Loucy (cell line): Measurements from ENCODE around the gene CT45A1.

Experiments
- H2AFZ ChIP-seq: fragments of 200-600 bp; sonication (generic); 2 replicates; pipeline ENCODE4 v1.6.0; 2016; ENCODE audit warnings: antibody characterized with exemption, mild to moderate bottlenecking, low read length, moderate library complexity
- H3F3A ChIP-seq: fragments of 200-600 bp; 2 replicates; pipeline ENCODE4 v1.6.0; 2016; ENCODE audit warnings: antibody characterized with exemption, low read depth, mild to moderate bottlenecking
- H3K27me3 ChIP-seq: fragments of 200-600 bp; sonication (generic); 2 replicates; pipeline ENCODE4 v1.6.1; 2014; ENCODE audit warnings: low read length, mild to moderate bottlenecking; ENCODE audit not compliant: insufficient read depth, poor library complexity, severe bottlenecking
- H3K36me3 ChIP-seq: fragments of 200-600 bp; sonication (generic); 2 replicates; pipeline ENCODE4 v1.6.1; 2016; ENCODE audit warnings: low read length; ENCODE audit not compliant: insufficient read depth
- H3K4me1 ChIP-seq: fragments of 200-600 bp; sonication (generic); 2 replicates; pipeline ENCODE4 v1.5.1; 2014; ENCODE audit warnings: low read length, mild to moderate bottlenecking; ENCODE audit not compliant: insufficient read depth, poor library complexity, severe bottlenecking
- H3K4me2 ChIP-seq: fragments of 200-600 bp; sonication (generic); 2 replicates; pipeline ENCODE4 v1.6.0; 2014; ENCODE audit warnings: antibody characterized with exemption, low read length, low read depth, mild to moderate bottlenecking; ENCODE audit not compliant: poor library complexity, severe bottlenecking
- H3K4me3 ChIP-seq: fragments of 200-600 bp; sonication (generic); 2 replicates; pipeline ENCODE4 v1.5.1; 2014; ENCODE audit warnings: low read length, mild to moderate bottlenecking, mixed read lengths; ENCODE audit not compliant: poor library complexity, severe bottlenecking
- H3K79me2 ChIP-seq: fragments of 200-600 bp; sonication (generic); 2 replicates; pipeline ENCODE4 v1.6.1; 2014; ENCODE audit warnings: low read length; ENCODE audit not compliant: insufficient read depth
- H3K9ac ChIP-seq: fragments of 200-600 bp; sonication (generic); 2 replicates; pipeline ENCODE4 v1.6.0; 2014; ENCODE audit warnings: mild to moderate bottlenecking, low read depth, low read length, moderate library complexity; ENCODE audit not compliant: poor library complexity, severe bottlenecking
- H3K9me2 ChIP-seq: fragments of 200-600 bp; sonication (generic); replicated peaks from 2 replicates; pipeline ENCODE4 v1.6.1; 2016; ENCODE audit warnings: low read depth, low read length, mixed read lengths
- H3K9me3 ChIP-seq: fragments of 200-600 bp; sonication (generic); 2 replicates; pipeline ENCODE4 v1.6.1; 2014; ENCODE audit warnings: mild to moderate bottlenecking, antibody characterized with exemption, low read length, low read depth; ENCODE audit not compliant: insufficient read depth
- H4K20me1 ChIP-seq: fragments of 200-600 bp; sonication (generic); 2 replicates; pipeline ENCODE4 v1.6.0; 2014; ENCODE audit warnings: antibody characterized with exemption, low read length, mild to moderate bottlenecking; ENCODE audit not compliant: insufficient read depth, poor library complexity, severe bottlenecking
- EZH2phosphoT487 ChIP-seq: fragments of 200-600 bp; IDR thresholded peaks from 2 replicates; pipeline ENCODE4 v1.6.1; 2018; ENCODE audit warnings: antibody characterized with exemption, mild to moderate bottlenecking, moderate library complexity, borderline replicate concordance
- TF ChIP-seq, protein P1 (sequence below): fragments of 200-600 bp; sonication (generic); conservative IDR thresholded peaks from 2 replicates; pipeline ENCODE4 v1.5.1; 2014; ENCODE audit warnings: mild to moderate bottlenecking, antibody characterized with exemption, low read length

The CT45A1 gene

DNA sequence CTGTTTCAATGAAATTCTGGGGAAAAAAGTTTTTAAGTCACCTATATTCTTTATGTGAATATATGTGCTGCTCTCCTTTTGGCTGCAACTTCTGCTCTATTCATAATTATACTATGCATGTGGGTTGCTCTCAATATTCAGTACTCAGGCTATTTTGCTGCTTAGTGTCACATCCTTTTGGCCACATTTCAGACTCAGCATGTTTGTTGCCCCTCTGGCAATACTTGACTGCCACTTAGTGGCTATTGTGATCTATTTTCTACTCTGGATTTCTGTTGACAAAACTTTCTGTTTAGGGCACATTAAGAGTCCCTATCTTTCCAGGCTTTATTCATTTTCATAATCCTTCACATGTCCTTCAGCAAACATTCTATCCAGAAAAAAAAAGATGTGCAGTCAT is 15.8 kb upstream of the CT45A1 start:
- Histone ChIP-seq H3K9ac (no peak overlapping the region), H3K9me2 (no peaks in the 10 kb centered on the region), H3K9me3 (no peaks in the 10 kb centered on the region), H3K27me3 (no peaks in the 10 kb centered on the region), H3K4me3 (no peak overlapping the region), H3K4me2 (no peak overlapping the region), H2AFZ (no peak overlapping the region), H4K20me1 (no peaks in the 10 kb centered on the region), H3K4me1 (no peaks in the 10 kb centered on the region), H3F3A (no peaks in the 10 kb centered on the region), H3K79me2 (no peaks in the 10 kb centered on the region), H3K36me3 (no peaks in the 10 kb centered on the region)
- TF ChIP-seq, protein P1, sequence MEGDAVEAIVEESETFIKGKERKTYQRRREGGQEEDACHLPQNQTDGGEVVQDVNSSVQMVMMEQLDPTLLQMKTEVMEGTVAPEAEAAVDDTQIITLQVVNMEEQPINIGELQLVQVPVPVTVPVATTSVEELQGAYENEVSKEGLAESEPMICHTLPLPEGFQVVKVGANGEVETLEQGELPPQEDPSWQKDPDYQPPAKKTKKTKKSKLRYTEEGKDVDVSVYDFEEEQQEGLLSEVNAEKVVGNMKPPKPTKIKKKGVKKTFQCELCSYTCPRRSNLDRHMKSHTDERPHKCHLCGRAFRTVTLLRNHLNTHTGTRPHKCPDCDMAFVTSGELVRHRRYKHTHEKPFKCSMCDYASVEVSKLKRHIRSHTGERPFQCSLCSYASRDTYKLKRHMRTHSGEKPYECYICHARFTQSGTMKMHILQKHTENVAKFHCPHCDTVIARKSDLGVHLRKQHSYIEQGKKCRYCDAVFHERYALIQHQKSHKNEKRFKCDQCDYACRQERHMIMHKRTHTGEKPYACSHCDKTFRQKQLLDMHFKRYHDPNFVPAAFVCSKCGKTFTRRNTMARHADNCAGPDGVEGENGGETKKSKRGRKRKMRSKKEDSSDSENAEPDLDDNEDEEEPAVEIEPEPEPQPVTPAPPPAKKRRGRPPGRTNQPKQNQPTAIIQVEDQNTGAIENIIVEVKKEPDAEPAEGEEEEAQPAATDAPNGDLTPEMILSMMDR: 0 out of 2 replicates have a peak, but pooled peaks have one; percentile 28
- no peak for TF ChIP-seq EZH2phosphoT487

DNA sequence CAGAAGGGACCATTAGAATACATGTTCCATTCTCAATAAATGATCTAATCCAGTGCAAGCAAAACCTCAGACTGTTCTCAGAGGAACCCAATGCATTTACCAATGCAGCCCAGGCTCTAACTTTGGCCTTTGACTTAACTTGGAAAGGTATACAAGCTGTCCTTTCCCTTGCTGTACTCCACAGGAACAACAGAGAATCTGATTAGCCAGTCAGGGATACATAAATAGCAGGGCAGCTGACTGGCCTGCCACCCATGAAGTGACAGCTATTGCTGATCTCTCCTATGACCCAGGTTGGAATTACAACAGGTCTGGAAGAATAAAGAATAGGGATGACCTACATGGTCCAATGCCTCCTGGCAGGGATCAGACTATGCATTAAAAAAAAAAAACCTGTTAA is 14.5 kb upstream of the CT45A1 start:
- Histone ChIP-seq H3F3A (no peaks in the 10 kb centered on the region), H3K4me1 (no peaks in the 10 kb centered on the region), H3K9ac (no peak overlapping the region), H3K9me3 (no peaks in the 10 kb centered on the region), H3K4me3 (no peak overlapping the region), H4K20me1 (no peaks in the 10 kb centered on the region), H3K36me3 (no peaks in the 10 kb centered on the region), H3K4me2 (no peak overlapping the region), H3K27me3 (no peaks in the 10 kb centered on the region), H3K9me2 (no peaks in the 10 kb centered on the region), H2AFZ (no peak overlapping the region), H3K79me2 (no peaks in the 10 kb centered on the region)
- no peak for TF ChIP-seq EZH2phosphoT487
- TF ChIP-seq, protein P1: no peak

DNA sequence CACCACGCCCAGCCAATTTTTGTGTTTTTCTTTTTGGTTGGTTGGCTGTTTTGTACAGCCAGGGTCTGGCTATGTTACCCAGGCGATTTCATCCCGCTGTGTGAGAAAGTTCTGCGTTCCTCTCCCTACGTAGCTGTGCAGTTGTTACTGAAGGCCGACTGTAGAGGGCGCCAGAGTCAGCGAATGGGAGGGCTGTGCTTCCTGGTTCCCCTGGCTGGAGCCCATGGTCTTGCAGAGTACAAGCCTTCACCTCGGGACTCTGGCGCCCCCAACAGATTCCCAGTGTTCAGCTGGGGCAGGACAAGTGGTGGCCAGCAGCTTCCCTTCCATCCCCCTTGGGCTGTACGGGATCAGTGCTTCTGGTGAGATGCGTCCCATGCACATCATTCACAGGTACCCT is 5.6 kb upstream of the CT45A1 start:
- no peaks in the 10 kb centered on the region for H3K4me1 ChIP-seq
- no peak overlapping the region for H3K9ac ChIP-seq

More for the DNA sequence above, 5.6 kb upstream of the CT45A1 start:
- Histone ChIP-seq H3K9me3 (no peaks in the 10 kb centered on the region), H4K20me1 (no peaks in the 10 kb centered on the region), H3K36me3 (no peaks in the 10 kb centered on the region), H3K4me3 (no peak overlapping the region), H3K9me2 (no peaks in the 10 kb centered on the region), H3F3A (no peaks in the 10 kb centered on the region), H3K79me2 (no peaks in the 10 kb centered on the region), H3K27me3 (no peaks in the 10 kb centered on the region), H3K4me2 (no peak overlapping the region), H2AFZ (no peak overlapping the region)
- TF ChIP-seq, protein P1: peak; percentile 63
- no peak for TF ChIP-seq EZH2phosphoT487
